ENCODE measurements around the gene OR4K14.

Gene OR4K14, protein sequence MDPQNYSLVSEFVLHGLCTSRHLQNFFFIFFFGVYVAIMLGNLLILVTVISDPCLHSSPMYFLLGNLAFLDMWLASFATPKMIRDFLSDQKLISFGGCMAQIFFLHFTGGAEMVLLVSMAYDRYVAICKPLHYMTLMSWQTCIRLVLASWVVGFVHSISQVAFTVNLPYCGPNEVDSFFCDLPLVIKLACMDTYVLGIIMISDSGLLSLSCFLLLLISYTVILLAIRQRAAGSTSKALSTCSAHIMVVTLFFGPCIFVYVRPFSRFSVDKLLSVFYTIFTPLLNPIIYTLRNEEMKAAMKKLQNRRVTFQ

DNA sequence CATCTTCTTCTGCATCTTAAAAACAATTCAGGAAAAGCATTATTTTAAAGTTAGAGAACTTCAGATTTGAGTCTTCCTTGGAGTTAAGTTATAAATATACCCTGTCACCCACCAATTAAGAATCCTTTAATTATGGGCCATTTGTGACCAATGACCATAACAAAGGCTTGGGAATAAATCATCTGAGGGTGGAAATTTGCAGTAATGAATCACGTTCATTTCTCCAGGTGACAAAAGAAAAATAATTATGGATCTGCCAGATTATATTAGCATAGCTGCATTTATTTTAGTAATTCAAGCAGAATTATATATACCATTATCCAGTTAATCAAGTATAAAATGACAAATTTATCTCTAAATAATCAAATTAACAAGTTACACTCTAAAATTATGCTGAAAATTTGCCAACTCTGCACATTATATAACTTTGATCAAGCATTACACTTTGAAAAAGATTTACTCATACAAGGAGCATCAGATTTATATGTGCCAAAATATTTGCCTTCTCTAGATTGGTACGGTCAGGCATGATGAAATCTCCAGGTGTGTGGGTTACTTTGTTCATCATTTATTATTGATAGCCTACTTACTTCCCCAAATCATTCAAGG, at the start of gene OR4K14:
TSS of gene OR4K14 (minus strand) at position 51 of the 609 bp plus-strand sequence. CDS start 4,114 bp downstream, outside the sequence.
- in situ Hi-C loops (cut with HindIII; ENCODE audit: low sequenced_read_pairs) = no loop called here
- TF ChIP-seq, protein P1, sequence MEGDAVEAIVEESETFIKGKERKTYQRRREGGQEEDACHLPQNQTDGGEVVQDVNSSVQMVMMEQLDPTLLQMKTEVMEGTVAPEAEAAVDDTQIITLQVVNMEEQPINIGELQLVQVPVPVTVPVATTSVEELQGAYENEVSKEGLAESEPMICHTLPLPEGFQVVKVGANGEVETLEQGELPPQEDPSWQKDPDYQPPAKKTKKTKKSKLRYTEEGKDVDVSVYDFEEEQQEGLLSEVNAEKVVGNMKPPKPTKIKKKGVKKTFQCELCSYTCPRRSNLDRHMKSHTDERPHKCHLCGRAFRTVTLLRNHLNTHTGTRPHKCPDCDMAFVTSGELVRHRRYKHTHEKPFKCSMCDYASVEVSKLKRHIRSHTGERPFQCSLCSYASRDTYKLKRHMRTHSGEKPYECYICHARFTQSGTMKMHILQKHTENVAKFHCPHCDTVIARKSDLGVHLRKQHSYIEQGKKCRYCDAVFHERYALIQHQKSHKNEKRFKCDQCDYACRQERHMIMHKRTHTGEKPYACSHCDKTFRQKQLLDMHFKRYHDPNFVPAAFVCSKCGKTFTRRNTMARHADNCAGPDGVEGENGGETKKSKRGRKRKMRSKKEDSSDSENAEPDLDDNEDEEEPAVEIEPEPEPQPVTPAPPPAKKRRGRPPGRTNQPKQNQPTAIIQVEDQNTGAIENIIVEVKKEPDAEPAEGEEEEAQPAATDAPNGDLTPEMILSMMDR (IDR thresholded peaks at IDR 0.05; ENCODE audit: low read depth, low read length, missing control alignments) = no peak
- no peak for DNase-seq (ENCODE audit: low read depth)

DNA sequence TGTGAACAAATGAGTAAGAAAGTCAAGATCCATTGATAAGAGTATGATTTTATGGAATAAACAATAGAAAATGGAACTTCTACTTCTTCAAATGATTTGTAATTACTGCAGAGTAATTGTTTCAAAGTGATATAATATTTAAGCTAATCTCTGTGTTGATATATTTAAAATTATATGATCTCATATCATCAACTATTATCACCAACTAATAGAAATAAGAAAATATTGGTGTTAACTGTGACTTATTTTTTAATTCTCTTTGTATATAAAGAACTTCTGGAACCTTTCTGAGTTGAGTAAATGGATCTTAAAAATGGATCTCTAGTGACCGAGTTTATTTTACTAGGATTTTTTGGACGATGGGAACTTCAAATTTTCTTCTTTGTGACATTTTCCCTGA, 40.6 kb upstream of the OR4K14 start, which contains the start of gene OR4L1:
TSS of gene OR4L1 (plus strand) at position 301 of the 400 bp plus-strand sequence. CDS start at position 301, 0 bp downstream.
- no peak within 1 kb of the TSS for H3K4me3 ChIP-seq (ENCODE audit: low read depth, low read length)
- DNase-seq (ENCODE audit: low read depth) = no peak
- TF ChIP-seq, protein P1 (IDR thresholded peaks at IDR 0.05; ENCODE audit: low read depth, low read length, missing control alignments) = no peak
- in situ Hi-C loops (cut with HindIII; ENCODE audit: low sequenced_read_pairs) = no loop called here

More for the DNA sequence above, at the start of gene OR4K14:
- H3K4me3 ChIP-seq (ENCODE audit: low read depth, low read length) = no peak within 1 kb of the TSS

DNA sequence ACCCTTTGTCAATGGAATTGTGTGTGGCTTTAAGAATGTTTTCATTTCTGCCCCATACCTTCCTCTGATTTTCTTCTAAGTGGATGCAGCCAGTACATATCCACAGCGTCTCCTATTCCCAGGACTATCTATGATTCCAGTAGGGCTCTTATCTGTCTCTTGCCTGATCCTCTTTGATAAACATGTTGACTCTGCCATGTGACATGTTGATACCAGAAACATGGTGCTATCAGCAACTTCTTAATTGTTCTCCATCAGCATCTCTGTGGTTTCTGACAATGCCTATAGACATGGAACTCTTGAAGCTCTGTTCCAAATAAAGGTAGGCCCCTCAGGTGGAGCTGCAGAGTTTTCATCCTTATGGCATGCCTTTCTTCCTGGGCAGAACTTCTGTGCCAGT, 29.1 kb upstream of the OR4K14 start:
- no peak for DNase-seq (ENCODE audit: low read depth)
- TF ChIP-seq, protein P1 (IDR thresholded peaks at IDR 0.05; ENCODE audit: low read depth, low read length, missing control alignments) = no peak
- in situ Hi-C loops (cut with HindIII; ENCODE audit: low sequenced_read_pairs) = no loop called here
- no peak overlapping the region for H3K4me3 ChIP-seq (ENCODE audit: low read depth, low read length)

DNA sequence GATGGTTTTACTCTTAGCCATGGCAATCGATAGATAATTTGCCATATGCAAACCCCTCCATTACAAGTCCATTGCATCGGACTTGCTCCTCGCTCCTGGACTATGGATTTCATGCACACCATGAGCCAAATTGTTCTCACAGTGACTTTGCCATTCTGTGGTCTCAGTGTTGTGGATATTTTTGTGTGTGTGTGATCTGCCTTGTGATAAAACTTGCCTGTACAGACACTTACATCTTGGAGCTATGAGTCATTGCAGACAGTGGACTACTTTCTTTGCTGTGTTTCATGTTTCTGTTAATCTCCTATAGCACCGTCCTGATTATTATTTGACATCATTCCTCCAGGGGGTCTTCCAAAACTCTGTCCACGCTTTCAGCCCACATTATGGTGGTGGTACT, 25.1 kb upstream of the OR4K14 start:
- no peak for DNase-seq (ENCODE audit: low read depth)
- no peak overlapping the region for H3K4me3 ChIP-seq (ENCODE audit: low read depth, low read length)
- TF ChIP-seq, protein P1 (IDR thresholded peaks at IDR 0.05; ENCODE audit: low read depth, low read length, missing control alignments) = no peak
- in situ Hi-C loops (cut with HindIII; ENCODE audit: low sequenced_read_pairs) = no loop called here

DNA sequence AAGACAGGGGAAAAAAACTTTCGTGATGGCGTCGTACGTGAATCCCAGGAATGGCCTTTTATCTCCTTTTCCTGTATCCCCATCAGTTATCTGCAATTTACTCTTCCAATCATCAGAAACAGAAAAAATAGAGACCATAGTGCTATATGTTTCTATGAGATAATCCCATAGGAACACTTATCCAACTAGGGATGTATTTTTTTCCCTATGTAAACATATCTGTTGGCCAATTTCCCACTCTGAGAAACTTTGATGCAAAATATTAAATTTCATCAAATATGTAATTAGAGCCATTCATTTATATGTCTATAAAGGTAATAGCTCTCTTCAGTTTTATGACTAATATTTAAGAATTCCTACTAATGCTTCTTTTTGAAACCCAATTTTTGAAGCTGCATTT, 16.8 kb upstream of the OR4K14 start, which contains the start of gene OR4K13:
TSS of gene OR4K13 (minus strand) at position 101 of the 400 bp plus-strand sequence. CDS start 1,280 bp downstream, outside the sequence.
- in situ Hi-C loops (cut with HindIII; ENCODE audit: low sequenced_read_pairs) = no loop called here
- H3K4me3 ChIP-seq (ENCODE audit: low read depth, low read length) = no peak within 1 kb of the TSS
- TF ChIP-seq, protein P1 (IDR thresholded peaks at IDR 0.05; ENCODE audit: low read depth, low read length, missing control alignments) = no peak
- no peak for DNase-seq (ENCODE audit: low read depth)

DNA sequence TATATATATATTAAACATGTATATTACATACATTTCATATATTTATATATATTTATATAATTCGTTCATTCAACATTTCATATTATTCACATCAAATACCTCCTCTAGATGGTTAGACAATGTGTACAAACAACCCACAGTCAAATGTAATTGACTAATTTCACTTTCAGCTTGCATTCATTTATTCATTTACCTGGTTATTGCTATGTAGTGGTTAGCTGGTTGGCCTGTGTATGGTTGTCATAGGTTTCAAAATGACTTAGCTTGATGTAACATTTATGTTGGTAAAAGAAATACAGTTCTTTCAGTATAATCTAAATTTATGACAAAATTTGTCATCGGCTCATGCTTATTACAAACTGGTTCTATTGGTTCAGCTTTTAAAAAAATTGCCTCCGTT, 16.3 kb upstream of the OR4K14 start:
- in situ Hi-C loops (cut with HindIII; ENCODE audit: low sequenced_read_pairs) = no loop called here
- no peak overlapping the region for H3K4me3 ChIP-seq (ENCODE audit: low read depth, low read length)
- no peak for DNase-seq (ENCODE audit: low read depth)
- TF ChIP-seq, protein P1 (IDR thresholded peaks at IDR 0.05; ENCODE audit: low read depth, low read length, missing control alignments) = no peak

Measured in astrocyte of the cerebellum (primary cell).